ENCODE results near the gene ZDHHC19.

Gene ZDHHC19

DNA sequence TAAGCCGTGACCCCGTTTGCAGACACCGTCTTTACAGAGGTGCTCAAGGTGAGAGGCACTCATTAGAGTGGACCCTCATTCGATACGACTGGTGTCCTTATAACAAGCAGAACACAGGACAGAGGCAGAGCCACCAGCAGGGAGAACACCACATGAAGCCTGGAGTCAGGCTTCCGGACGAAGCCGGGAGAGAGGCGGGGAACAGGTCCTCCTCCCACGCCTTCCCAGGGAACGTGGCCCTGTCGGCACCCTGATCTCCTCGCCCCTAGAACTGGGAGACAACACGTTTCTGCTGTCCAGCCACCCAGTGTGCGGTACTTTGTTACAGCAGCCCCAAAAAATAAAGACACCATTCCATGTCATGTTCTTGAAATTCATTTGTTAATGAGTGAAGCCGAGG is 33.6 kb downstream of the ZDHHC19 start:
- TF ChIP-seq POLR2AphosphoS5 (IDR thresholded peaks at IDR 0.05; ENCODE audit: low read depth, low read length) = no peak
- TF ChIP-seq, protein P1, sequence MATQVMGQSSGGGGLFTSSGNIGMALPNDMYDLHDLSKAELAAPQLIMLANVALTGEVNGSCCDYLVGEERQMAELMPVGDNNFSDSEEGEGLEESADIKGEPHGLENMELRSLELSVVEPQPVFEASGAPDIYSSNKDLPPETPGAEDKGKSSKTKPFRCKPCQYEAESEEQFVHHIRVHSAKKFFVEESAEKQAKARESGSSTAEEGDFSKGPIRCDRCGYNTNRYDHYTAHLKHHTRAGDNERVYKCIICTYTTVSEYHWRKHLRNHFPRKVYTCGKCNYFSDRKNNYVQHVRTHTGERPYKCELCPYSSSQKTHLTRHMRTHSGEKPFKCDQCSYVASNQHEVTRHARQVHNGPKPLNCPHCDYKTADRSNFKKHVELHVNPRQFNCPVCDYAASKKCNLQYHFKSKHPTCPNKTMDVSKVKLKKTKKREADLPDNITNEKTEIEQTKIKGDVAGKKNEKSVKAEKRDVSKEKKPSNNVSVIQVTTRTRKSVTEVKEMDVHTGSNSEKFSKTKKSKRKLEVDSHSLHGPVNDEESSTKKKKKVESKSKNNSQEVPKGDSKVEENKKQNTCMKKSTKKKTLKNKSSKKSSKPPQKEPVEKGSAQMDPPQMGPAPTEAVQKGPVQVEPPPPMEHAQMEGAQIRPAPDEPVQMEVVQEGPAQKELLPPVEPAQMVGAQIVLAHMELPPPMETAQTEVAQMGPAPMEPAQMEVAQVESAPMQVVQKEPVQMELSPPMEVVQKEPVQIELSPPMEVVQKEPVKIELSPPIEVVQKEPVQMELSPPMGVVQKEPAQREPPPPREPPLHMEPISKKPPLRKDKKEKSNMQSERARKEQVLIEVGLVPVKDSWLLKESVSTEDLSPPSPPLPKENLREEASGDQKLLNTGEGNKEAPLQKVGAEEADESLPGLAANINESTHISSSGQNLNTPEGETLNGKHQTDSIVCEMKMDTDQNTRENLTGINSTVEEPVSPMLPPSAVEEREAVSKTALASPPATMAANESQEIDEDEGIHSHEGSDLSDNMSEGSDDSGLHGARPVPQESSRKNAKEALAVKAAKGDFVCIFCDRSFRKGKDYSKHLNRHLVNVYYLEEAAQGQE (IDR thresholded peaks at IDR 0.05; ENCODE audit: insufficient read depth in 1 of 2, low read depth in 2 of 2, low read length in 2 of 2) = no peak
- TF ChIP-seq FOXP2 (optimal IDR thresholded peaks at IDR 0.05; ENCODE audit: borderline replicate concordance, extremely low read depth, extremely low read length, insufficient read depth) = no peak
- no peak for TF ChIP-seq TAF1 (IDR thresholded peaks at IDR 0.05; ENCODE audit: borderline replicate concordance, insufficient read depth, low read length)
- no peak for TF ChIP-seq SIN3A (IDR thresholded peaks at IDR 0.05; ENCODE audit: borderline replicate concordance, insufficient read depth, low read length)

DNA sequence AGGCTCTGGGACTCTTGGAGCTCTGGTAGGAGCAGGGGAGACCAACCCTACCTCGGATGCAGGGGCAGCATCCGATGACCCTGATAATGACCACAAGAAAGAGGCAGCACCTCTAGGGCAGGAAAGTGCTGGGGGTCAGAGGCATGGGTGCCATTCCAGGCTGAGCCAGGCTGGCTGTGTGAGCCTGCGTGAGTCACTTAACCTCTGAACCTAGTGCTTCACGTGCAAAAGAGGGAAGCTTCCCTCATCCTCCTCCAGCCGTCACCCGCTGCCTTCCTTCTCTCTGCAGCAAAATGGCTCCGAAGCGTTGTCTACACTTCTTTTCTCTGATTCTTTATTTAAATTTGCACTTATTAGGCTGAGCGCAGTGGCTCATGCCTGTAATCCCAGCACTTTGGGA is 35.5 kb downstream of the ZDHHC19 start:
- no peak for TF ChIP-seq SIN3A (IDR thresholded peaks at IDR 0.05; ENCODE audit: borderline replicate concordance, insufficient read depth, low read length)
- no peak for TF ChIP-seq FOXP2 (optimal IDR thresholded peaks at IDR 0.05; ENCODE audit: borderline replicate concordance, extremely low read depth, extremely low read length, insufficient read depth)
- no peak for TF ChIP-seq POLR2AphosphoS5 (IDR thresholded peaks at IDR 0.05; ENCODE audit: low read depth, low read length)
- TF ChIP-seq, protein P1 (IDR thresholded peaks at IDR 0.05; ENCODE audit: insufficient read depth in 1 of 2, low read depth in 2 of 2, low read length in 2 of 2) = no peak

DNA sequence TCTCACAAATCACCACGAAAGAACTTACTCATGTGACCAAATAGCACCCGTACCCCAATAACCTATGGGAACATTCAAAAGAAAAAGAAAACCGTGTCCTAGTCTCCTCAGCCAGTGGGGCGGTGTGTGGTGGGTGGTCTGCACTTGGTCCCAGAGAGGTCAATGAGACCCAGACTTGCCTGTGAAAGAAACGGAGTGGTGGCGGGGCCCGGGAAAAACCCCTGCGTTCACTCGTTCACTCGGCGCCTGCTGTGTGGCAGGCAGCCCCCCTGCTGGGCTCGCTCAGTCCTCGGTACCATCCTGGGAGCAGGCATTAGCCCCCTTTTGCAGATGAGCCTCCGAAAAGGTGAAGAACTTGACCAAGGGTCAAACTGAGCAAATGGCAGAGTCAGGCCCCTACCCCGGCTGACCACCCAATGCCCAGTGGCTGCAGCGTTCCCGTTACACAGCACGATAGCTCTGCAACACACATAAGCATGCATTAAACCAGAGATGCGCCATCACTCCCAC is 36.0 kb downstream of the ZDHHC19 start:
- no peak for TF ChIP-seq TAF1 (IDR thresholded peaks at IDR 0.05; ENCODE audit: borderline replicate concordance, insufficient read depth, low read length)
- TF ChIP-seq, protein P1 (IDR thresholded peaks at IDR 0.05; ENCODE audit: insufficient read depth in 1 of 2, low read depth in 2 of 2, low read length in 2 of 2) = no peak
- TF ChIP-seq SIN3A (IDR thresholded peaks at IDR 0.05; ENCODE audit: borderline replicate concordance, insufficient read depth, low read length) = no peak
- TF ChIP-seq POLR2AphosphoS5 (IDR thresholded peaks at IDR 0.05; ENCODE audit: low read depth, low read length) = no peak
- TF ChIP-seq FOXP2 (optimal IDR thresholded peaks at IDR 0.05; ENCODE audit: borderline replicate concordance, extremely low read depth, extremely low read length, insufficient read depth) = no peak

DNA sequence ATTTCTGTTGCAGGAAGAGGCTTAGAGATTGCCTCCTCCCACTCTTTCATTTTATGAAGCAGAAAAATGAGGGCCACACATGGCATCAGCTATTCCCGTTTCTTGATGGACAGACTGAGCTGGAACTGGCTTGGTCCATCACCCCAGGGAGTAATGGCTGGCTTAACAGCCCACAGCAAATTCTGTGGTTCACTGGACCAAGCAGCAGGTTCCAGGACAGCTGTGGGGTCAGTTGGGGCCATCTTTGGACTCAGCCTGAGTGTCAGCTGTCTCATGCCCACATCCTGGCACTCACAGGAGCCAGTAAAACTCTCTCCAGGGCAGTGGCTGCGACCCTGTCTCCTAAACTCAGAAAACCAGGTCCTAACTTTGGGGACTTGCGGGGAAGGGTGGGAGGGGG is 36.5 kb downstream of the ZDHHC19 start:
- TF ChIP-seq FOXP2 (optimal IDR thresholded peaks at IDR 0.05; ENCODE audit: borderline replicate concordance, extremely low read depth, extremely low read length, insufficient read depth) (no peak), TAF1 (IDR thresholded peaks at IDR 0.05; ENCODE audit: borderline replicate concordance, insufficient read depth, low read length) (no peak), POLR2AphosphoS5 (IDR thresholded peaks at IDR 0.05; ENCODE audit: low read depth, low read length) (no peak), SIN3A (IDR thresholded peaks at IDR 0.05; ENCODE audit: borderline replicate concordance, insufficient read depth, low read length) (no peak)
- TF ChIP-seq, protein P1 (IDR thresholded peaks at IDR 0.05; ENCODE audit: insufficient read depth in 1 of 2, low read depth in 2 of 2, low read length in 2 of 2) = no peak

DNA sequence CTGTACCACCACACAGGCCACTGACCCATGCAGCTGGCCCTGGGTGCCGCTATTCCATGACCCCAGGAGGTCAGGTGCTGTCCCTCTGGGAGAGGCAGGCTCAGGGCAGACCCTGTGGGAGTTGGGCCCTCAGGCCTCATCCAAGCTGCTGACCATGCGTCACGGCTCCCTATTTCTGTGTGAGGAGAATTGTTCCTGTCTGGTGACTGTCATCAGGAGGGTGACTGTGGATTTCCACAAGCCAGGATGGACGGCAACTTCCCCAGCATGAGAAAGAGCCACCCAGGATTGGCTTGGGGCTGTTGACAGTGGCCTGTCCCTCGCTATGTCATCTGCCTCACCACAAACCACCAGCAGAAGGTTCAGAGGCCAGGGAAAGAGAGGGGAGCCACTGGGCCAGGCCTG is 41.4 kb downstream of the ZDHHC19 start:
- TF ChIP-seq FOXP2 (optimal IDR thresholded peaks at IDR 0.05; ENCODE audit: borderline replicate concordance, extremely low read depth, extremely low read length, insufficient read depth) = no peak
- TF ChIP-seq, protein P1 (IDR thresholded peaks at IDR 0.05; ENCODE audit: insufficient read depth in 1 of 2, low read depth in 2 of 2, low read length in 2 of 2) = no peak
- no peak for TF ChIP-seq SIN3A (IDR thresholded peaks at IDR 0.05; ENCODE audit: borderline replicate concordance, insufficient read depth, low read length)
- no peak for TF ChIP-seq TAF1 (IDR thresholded peaks at IDR 0.05; ENCODE audit: borderline replicate concordance, insufficient read depth, low read length)
- no peak for TF ChIP-seq POLR2AphosphoS5 (IDR thresholded peaks at IDR 0.05; ENCODE audit: low read depth, low read length)

Measured in PFSK-1 (cell line).